HG02588 (cell line): ENCODE data around the gene CLCN3.
"Not testable (repeated sequence)": the region's sequence is repeated elsewhere in the genome, so short reads cannot be mapped to it uniquely, and the experiment has no call there.

Source experiments
- ATAC-seq: cut with Tn5 transposase; IDR thresholded peaks from one replicate; pipeline ENCODE4 v1.9.1; 2021; ENCODE audit warnings: mild to moderate bottlenecking, moderate library complexity; ENCODE audit not compliant: unreplicated experiment

Gene CLCN3

DNA sequence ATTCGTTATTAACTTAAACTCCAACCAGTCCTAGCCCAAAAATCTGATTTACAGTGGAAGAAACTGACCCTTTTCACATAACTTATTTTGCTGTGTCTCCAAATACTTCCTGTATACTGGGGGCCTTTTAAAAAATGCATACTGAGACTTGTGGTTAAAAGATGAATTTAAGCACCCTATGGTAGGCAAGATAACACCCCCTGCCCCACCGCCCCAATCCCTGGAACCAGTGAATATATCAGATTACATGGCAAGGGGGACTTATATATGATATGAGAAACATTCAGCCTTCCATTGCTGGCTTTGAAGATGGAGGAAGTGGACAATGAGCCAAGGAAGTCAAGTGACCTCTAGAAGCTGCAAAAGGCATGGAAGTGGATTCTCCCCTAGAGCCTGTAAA is 3.1 kb upstream of the CLCN3 start:
- ATAC-seq: no peak

DNA sequence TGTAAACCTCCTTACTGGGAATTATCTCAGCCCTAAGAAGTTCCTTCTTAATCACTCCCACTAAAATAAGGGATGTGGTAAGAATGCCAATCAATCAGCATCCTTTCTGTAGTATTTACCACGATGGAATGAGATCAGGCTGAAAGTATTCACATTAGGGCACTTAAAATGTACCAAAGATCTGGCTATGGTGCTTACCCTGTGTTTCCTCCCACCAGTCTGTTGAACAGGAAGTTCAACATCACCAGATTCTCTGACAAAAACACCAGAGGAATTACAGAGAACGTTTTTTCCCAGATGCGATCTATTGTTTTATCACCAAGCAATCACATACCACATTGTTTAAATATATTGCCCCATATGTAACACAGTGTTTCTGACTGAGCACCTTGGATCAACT is 2.1 kb upstream of the CLCN3 start:
- ATAC-seq: no peak

- no peak for ATAC-seq
These were observed 1.4 kb upstream of the CLCN3 start for GRCh38 chr4:169618986-169619385.

DNA sequence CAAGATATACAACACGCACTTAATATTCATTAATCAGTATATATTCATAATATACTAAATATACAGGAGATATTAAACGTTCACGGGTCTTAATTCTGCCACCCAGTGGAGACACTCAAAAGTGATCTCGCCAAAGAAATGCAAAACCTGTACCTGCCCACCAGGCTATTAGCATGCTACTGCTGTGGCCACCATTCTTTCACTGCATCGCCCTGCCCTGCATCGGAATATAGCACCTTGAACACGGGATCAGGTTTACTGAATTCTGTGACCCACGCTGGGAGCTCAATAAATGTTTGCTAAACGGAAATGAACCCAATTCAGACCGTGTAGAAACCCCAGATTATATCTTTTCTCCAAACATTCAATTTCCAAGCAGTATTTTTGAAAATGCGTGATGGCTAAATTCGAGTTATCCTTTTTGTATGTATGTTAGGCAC is 840 bp upstream of the CLCN3 start:
- ATAC-seq: peak; percentile 31

- no peak for ATAC-seq
These were observed 486 bp downstream of the CLCN3 start for GRCh38 chr4:169620880-169621248.

- ATAC-seq: no peak
These were observed 1.5 kb downstream of the CLCN3 start for GRCh38 chr4:169621731-169622492.

GRCh38 chr4:169622566-169622965 is 2.2 kb downstream of the CLCN3 start:
- no peak for ATAC-seq

- ATAC-seq: not testable (repeated sequence)
These were observed 3.6 kb downstream of the CLCN3 start for GRCh38 chr4:169624012-169624411.

DNA sequence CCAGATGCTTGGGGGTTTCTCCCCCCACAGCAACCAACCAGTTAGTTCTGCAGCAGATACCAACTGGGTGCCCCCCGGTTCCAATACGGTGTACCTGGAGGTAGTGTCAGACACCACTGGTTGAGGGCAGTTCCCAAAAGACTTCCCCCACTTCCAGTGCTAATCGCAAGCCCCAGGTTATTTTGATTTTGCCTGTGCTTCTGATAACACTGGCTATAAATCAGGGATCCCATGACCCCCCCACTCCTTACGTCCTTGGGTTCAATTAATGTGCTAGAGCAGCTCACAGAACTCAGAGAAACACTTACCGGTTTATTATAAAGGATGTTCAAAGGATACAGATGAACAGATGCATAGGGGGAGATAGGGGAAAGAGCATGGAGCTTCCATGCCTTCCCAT is 5.5 kb downstream of the CLCN3 start:
- ATAC-seq: no peak

DNA sequence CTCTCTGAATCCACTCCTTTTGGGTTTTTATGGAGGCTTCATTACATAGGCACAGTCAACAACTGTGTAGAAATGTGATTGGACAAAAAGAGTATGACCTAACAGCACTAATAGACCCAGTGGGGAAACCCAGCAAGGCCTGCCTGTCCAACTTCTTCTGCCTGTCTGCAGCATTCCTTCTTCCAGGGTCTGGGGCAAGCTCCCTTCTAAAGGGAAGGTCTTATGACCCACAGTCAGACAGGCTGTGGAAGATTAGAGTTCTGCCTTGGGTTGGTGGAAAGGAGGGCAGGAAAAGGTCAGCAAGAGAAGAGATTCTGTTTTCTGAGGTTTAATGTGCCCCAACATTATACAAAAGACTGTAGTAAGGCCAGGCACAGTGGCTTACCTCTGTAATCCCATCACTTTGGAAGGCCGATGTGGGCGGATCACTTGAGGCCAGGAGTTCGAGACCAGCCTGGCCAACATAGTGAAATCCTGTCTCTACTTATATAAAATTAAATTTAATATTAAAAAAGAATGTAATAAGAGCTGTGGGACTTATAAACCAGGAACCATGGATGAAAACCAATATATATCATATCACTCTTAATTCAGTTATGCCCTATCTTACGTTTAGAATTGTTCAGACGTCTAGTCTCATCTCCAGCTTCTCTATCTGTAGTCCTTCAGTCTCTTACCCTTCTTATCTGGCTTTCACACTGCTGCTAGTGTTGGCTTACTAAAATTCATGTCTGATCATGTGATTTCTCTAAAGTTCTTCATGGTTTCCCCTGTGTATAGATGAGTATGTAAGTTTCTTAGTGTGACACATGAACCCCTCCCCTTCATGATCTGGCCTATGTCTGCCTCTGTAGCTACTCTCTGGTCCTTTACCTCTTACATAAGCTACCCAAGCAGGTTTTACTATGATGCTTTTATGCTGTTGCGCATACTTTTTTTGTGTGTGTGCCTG is 6.2 kb downstream of the CLCN3 start:
- no peak for ATAC-seq

GRCh38 chr4:169627307-169627706 is 6.9 kb downstream of the CLCN3 start:
- ATAC-seq: peak; percentile 36

GRCh38 chr4:169628579-169628978 is 8.2 kb downstream of the CLCN3 start:
- ATAC-seq: no peak

DNA sequence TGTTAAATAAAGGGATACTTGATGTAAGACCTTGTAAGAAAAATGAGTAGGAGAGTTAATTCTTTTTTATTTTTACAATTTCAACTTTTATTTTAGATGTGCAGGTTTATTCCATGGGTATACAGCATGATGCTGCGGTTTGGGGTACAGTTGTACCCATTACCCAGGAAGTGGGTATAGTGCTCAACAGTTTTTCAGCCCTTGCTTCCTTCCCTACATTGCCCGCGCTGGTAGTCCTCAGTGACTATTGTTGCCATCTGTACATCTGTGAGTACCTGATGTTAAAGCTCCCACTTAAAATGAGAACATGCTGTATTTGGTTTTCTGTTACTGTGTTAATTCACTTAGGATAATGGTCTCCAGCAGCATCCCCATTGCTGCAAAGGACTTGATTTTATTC is 9.7 kb downstream of the CLCN3 start:
- ATAC-seq: no peak

DNA sequence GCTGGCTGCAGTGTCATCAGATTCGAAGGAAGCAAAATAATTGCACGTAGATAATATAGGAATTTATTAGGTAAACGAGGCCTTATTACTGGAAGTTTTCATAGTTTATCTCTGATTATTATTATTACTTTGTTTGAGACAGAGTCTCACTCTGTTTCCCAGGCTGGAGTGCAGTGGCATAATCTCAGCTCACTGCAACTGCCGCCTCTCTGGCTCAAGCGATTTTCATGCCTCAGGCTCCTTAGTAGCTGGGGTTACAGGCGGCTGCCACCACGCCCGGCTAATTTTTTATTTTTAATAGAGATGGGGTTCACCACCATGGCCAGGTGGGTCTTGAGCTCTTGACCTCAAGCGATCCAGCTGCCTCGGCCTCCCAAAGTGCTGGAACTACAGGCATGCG is 12.5 kb downstream of the CLCN3 start:
- no peak for ATAC-seq

DNA sequence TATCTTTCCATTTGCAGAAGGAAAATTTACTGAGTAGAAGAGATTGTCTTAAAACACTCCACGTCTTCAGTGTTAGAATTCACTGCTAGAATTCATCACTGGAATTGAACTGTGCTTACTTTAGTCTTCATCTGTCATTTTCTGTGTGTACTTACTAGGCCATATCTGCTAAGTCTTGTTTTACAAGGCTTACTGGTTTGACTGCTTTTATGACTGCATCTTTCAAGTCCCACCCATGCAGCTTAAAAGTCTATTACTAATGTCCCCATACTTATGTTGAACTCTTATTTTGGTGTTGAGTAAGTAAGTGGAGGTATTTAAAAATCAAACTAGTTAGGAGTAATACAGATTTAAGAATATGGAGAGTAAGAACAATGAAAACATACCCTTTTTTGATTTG is 14.6 kb downstream of the CLCN3 start:
- no peak for ATAC-seq

DNA sequence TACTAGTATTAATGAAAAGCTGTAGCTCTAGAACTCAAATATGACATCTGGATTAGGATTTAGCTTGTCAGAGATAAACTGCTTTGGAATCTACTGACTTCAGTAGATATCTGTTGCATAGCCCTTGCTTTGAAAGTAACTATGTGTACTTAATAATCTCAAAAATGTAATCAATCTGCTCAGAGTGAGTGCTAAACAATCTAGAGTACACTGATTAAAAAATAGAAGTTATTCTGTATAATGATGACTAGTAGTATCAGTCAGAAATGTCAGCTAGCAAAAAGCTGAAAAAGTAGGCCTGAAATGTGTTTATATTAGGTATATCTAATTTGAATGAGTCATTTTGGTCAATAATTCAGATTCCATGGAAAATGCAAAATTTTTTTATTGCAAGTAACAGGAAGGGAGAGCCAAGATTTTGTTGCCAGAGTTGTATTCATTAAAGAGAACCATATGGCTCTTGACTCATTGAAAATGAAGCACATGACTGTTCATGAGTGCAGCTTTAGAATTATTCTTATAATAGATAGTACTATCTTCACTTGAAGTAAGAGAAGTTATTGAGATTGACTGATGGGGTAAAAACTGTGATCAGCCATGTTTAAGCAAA is 20.0 kb downstream of the CLCN3 start:
- no peak for ATAC-seq

- no peak for ATAC-seq
These were observed 24.4 kb downstream of the CLCN3 start for GRCh38 chr4:169644802-169645201.

DNA sequence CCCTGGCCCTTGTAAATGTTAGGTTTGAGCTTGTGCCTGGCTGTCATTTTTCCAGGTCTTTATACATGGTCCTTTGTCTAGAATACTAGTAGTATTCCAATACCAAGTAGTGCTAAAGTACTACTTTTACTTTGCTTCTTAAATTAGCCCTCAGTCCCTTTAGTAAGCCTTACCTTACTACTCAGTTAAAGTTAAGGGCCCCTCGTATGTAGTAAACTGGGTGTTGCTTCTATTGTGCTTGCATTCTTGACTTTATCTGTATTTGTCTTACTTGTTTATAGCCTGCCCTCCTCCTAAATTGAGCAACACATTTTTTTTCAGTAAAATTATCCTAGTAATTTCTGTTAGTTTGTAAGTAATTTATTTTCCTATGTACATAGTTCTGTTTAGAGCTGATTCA is 25.2 kb downstream of the CLCN3 start:
- no peak for ATAC-seq

- no peak for ATAC-seq
These were observed 29.3 kb downstream of the CLCN3 start for GRCh38 chr4:169649545-169650226.

GRCh38 chr4:169650227-169650936 is 30.0 kb downstream of the CLCN3 start:
- no peak for ATAC-seq
